Neural crest cell (in vitro differentiated cells): Measurements from ENCODE around the gene CCDC110. TPM values are rescaled to one million over a fixed set of nuclear protein-coding genes. Genes with fewer than 3 reads are reported as not detected.

Experiments used
- DNase-seq: peaks from one replicate; pipeline ENCODE4 v3.0.0; 2021; ENCODE audit warnings: low read depth, mixed read lengths, low spot score
- H3K27ac Mint-ChIP-seq: one replicate; pipeline ENCODE4 v1.8.0; 2021; ENCODE audit warnings: mild to moderate bottlenecking, mixed read lengths; ENCODE audit not compliant: unreplicated experiment
- H3K27me3 Mint-ChIP-seq: 2 replicates; pipeline ENCODE4 v1.8.0; 2021; ENCODE audit warnings: low read depth, mild to moderate bottlenecking, mixed read lengths
- H3K36me3 Mint-ChIP-seq: 2 replicates; pipeline ENCODE4 v1.8.0; 2021; ENCODE audit warnings: low read depth, mild to moderate bottlenecking, mixed read lengths
- H3K4me1 Mint-ChIP-seq: 2 replicates; pipeline ENCODE4 v1.8.0; 2021; ENCODE audit warnings: mixed read lengths
- H3K4me3 Mint-ChIP-seq: one replicate; pipeline ENCODE4 v1.8.0; 2021; ENCODE audit warnings: mild to moderate bottlenecking, mixed read lengths
- H3K9me3 Mint-ChIP-seq: 2 replicates; pipeline ENCODE4 v1.8.0; 2021; ENCODE audit warnings: mixed read lengths
- CTCF ChIP-seq: fragments of 200-600 bp; sonication (generic); conservative IDR thresholded peaks from 2 replicates; pipeline ENCODE4 v1.5.0; 2021; ENCODE audit warnings: antibody characterized with exemption, mild to moderate bottlenecking
- total RNA-seq: library from RNA; stranded (reverse); gene quantifications from 2 replicates; pipeline ENCODE4 v1.2.1, GENCODE V29; 2021

Gene CCDC110
- total RNA-seq, 1 donor from 2014 or later: 0.16 TPM

DNA sequence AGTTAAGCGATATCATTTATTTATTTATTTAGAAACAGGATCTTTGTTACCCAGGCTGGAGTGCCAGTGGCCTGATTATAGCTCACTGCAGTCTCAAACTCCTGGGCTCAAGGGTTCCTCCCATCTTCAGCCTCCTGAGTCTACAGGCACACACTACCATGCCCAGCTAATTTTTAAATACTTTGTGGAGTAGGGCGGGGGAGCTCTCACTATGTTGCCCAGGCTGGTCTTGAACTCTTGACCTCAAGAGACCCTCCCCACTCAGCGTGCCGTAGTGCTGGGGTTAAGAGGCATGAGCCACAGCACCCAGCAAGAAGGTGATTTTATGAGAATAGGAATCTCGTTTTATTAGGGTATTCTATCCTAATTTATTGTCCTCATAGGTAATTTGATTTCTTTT, 41.9 kb downstream of the CCDC110 start:
- Mint-ChIP-seq H3K36me3 (no peaks in the 10 kb centered on the region), H3K27me3 (no peaks in the 10 kb centered on the region), H3K27ac (no peak overlapping the region), H3K9me3 (no peaks in the 10 kb centered on the region), H3K4me3 (no peak overlapping the region), H3K4me1 (peaks cover 6% of the 10 kb centered on the region)
- no peak for TF ChIP-seq CTCF
- DNase-seq: no peak

DNA sequence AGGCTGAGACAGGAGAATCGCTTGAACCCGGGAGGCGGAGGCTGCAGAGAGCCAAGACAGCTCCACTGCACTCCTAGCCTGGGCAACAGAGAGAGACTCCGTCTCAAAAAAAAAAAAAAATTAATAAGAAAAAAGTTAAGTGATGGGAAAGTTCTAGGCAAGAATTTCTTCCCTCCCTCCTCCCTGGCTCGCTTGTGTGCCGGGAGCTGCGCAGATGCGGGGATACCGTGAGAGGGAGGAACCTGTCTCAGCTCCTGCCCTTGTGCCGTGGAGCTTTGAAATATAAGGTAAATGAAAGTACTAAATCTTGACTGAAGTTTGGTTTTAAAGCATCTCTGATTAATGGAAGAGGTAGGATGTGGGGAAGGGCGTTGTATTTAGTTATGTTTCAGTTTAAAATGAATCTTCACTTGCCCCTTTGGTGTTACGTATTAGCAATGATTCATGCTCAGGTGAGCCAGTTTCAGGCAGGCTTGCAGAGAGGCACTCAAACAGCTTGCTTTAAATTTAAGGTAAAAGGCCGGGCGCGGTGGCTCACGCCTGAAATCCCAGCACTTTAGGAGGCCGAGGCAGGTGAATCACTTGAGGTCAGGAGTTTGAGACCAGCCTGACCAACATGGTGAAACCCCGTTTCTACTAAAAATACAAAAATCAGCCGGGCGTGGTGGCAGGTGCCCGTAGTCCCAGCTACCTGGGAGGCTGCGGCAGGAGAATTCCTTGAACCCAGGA, 44.4 kb downstream of the CCDC110 start:
- Mint-ChIP-seq H3K27me3 (no peaks in the 10 kb centered on the region), H3K27ac (no peak overlapping the region), H3K4me1 (peaks cover 20% of the 10 kb centered on the region), H3K4me3 (peak overlapping the region; percentile 43), H3K36me3 (no peaks in the 10 kb centered on the region), H3K9me3 (no peaks in the 10 kb centered on the region)
- no peak for TF ChIP-seq CTCF
- DNase-seq: no peak

GRCh38 chr4:185425647-185426352, 45.7 kb downstream of the CCDC110 start, which contains the start of gene UFSP2:
Gene UFSP2, minus strand, starts transcription at chr4:185425964. Its CDS starts 96 bp downstream, at chr4:185425868.
- H3K27ac Mint-ChIP-seq: peak within 1 kb of the TSS; percentile 100
- TF ChIP-seq CTCF: no peak
- no peaks in the 10 kb centered on the region for H3K9me3 Mint-ChIP-seq
- no peaks in the 10 kb centered on the region for H3K27me3 Mint-ChIP-seq
- DNase-seq: peak; percentile 86
- H3K36me3 Mint-ChIP-seq: no peaks in the 10 kb centered on the region
- peaks cover 20% of the 10 kb centered on the region for H3K4me1 Mint-ChIP-seq
- H3K4me3 Mint-ChIP-seq: peak within 1 kb of the TSS; percentile 85

DNA sequence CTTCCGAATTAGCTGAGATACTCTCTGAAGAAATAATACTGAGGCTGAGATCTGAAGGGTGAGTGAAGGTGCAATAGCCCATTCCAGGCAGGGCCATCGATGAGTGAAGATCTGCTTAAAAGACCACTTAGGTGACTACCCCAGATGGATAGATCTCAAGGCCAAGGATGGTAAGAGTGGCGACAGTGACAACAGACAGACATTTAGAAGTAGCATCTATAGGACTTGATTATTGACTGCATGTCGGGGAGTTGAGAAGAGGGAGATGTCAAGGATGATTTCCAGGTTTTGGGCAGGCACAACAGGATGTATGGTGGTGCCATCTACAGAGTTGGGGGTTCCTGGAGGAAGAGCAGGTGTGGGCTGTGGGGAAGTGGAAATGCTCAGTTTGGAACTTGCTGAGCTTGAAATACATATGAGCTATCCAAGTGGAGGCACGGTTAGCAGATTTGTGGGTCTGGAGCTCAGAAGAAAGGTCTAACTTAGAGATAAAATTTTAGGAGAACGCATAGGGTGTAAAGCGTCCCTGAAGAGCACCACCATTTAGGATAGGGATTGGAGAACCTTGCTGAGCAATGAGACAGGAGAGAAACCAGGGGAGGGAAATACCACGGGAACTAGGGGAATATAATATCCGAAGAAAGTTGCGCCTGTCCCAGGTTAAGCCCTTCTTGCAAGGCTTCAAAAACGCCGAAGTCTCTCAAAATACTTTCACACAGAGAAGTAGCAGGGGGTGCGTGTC, 46.5 kb downstream of the CCDC110 start:
- Mint-ChIP-seq H3K9me3 (no peaks in the 10 kb centered on the region), H3K36me3 (no peaks in the 10 kb centered on the region), H3K27ac (peak overlapping the region; percentile 100), H3K4me1 (peaks cover 20% of the 10 kb centered on the region), H3K27me3 (no peaks in the 10 kb centered on the region), H3K4me3 (peak overlapping the region; percentile 85)
- TF ChIP-seq CTCF: no peak
- no peak for DNase-seq

DNA sequence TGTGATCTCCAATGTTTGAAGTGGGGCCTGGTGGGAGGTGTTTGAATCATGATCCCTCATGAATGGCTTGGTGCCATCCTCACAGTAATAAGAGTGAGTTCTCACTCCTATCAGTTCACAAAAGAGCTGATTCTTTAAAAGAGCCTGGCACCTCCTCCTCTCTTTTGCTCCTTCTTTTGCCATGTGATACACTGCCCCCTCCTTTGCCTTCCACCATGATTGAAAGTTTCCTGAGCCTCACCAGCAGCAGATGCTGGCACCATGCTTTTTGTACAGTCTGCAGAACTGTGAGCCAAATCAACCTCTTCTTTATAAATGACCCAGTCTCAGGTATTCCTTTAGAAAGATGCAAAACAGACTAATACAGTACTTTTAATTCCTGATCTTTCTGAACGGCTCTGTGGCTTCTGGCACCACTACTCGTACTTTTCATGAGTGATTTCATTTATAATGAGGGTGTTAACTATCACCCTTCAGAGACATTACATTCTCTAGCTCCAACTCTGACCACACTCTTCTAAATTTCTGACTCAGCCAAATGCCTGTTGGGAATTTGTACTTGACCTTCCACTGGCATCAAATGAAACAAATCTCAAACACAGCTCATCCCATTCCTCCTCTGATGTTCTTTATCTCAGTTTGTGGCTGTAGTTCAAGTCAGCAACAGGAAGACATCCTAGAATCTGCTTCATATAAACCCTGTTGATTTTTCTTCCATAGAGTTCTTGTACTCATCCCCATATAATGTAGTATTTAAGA, 50.0 kb downstream of the CCDC110 start:
- peaks cover 4% of the 10 kb centered on the region for H3K36me3 Mint-ChIP-seq
- no peaks in the 10 kb centered on the region for H3K27me3 Mint-ChIP-seq
- no peak overlapping the region for H3K27ac Mint-ChIP-seq

More for the DNA sequence above, 50.0 kb downstream of the CCDC110 start:
- no peak for DNase-seq
- TF ChIP-seq CTCF: no peak
- H3K4me1 Mint-ChIP-seq: peaks cover 20% of the 10 kb centered on the region
- H3K9me3 Mint-ChIP-seq: no peaks in the 10 kb centered on the region
- no peak overlapping the region for H3K4me3 Mint-ChIP-seq
